DOHH2 (cell line): ENCODE data around the gene OLFM1.

Source experiments
- H3F3A ChIP-seq: fragments of 200-600 bp; sonication (generic), shearing (Covaris generic); 2 replicates; pipeline ENCODE4 v1.6.0; 2016; ENCODE audit warnings: antibody characterized with exemption, mild to moderate bottlenecking; ENCODE audit not compliant: control insufficient read depth, insufficient read depth
- H3K27ac ChIP-seq: fragments of 200-600 bp; sonication (generic); 2 replicates; pipeline ENCODE4 v1.5.1; 2014; ENCODE audit warnings: low read depth, mild to moderate bottlenecking, low read length, moderate library complexity
- H3K27me3 ChIP-seq: fragments of 200-600 bp; sonication (generic); 2 replicates; pipeline ENCODE4 v1.6.1; 2014; ENCODE audit warnings: mild to moderate bottlenecking, low read length, mixed read lengths; ENCODE audit not compliant: control insufficient read depth
- H3K36me3 ChIP-seq: fragments of 200-600 bp; sonication (generic); 2 replicates; pipeline ENCODE4 v1.6.1; 2014; ENCODE audit warnings: mild to moderate bottlenecking, low read length, moderate library complexity, mixed read lengths; ENCODE audit not compliant: control insufficient read depth
- H3K4me1 ChIP-seq: fragments of 200-600 bp; sonication (generic); 2 replicates; pipeline ENCODE4 v1.6.1; 2014; ENCODE audit warnings: mild to moderate bottlenecking, low read length, mixed read lengths; ENCODE audit not compliant: control insufficient read depth
- H3K4me2 ChIP-seq: fragments of 200-600 bp; sonication (generic); 2 replicates; pipeline ENCODE4 v1.6.0; 2014; ENCODE audit warnings: mild to moderate bottlenecking, low read length, moderate library complexity
- H3K4me3 ChIP-seq: fragments of 200-600 bp; sonication (generic); 2 replicates; pipeline ENCODE4 v1.5.1; 2014; ENCODE audit warnings: mild to moderate bottlenecking, low read length, mixed read lengths
- H3K79me2 ChIP-seq: fragments of 200-600 bp; sonication (generic); 2 replicates; pipeline ENCODE4 v1.6.1; 2014; ENCODE audit warnings: mild to moderate bottlenecking, low read length, mixed read lengths; ENCODE audit not compliant: control insufficient read depth
- H3K9me2 ChIP-seq: fragments of 200-600 bp; sonication (generic); replicated peaks from 2 replicates; pipeline ENCODE4 v1.6.1; 2014; ENCODE audit warnings: mild to moderate bottlenecking, low read length, mixed read lengths; ENCODE audit not compliant: control insufficient read depth
- H3K9me3 ChIP-seq: fragments of 200-600 bp; sonication (generic); 2 replicates; pipeline ENCODE4 v1.6.1; 2014; ENCODE audit warnings: antibody characterized with exemption, low read length, mixed read lengths; ENCODE audit not compliant: control insufficient read depth, insufficient read depth
- H4K20me1 ChIP-seq: fragments of 200-600 bp; sonication (generic); 2 replicates; pipeline ENCODE4 v1.6.0; 2014; ENCODE audit warnings: low read depth, mild to moderate bottlenecking, antibody characterized with exemption, low read length, moderate library complexity; ENCODE audit not compliant: control insufficient read depth, insufficient read depth
- EZH2phosphoT487 ChIP-seq: fragments of 200-600 bp; sonication (generic); IDR thresholded peaks from 2 replicates; pipeline ENCODE4 v1.6.1; 2017; ENCODE audit warnings: borderline replicate concordance, mild to moderate bottlenecking, antibody characterized with exemption, low read length, moderate library complexity, mixed read lengths
- TF ChIP-seq, protein P1 (sequence below): fragments of 200-600 bp; sonication (generic); IDR thresholded peaks from one replicate; pipeline ENCODE4 v1.5.1; 2014; ENCODE audit warnings: antibody characterized with exemption, mild to moderate bottlenecking, low read depth, low read length; ENCODE audit not compliant: poor library complexity, severe bottlenecking

Gene OLFM1

DNA sequence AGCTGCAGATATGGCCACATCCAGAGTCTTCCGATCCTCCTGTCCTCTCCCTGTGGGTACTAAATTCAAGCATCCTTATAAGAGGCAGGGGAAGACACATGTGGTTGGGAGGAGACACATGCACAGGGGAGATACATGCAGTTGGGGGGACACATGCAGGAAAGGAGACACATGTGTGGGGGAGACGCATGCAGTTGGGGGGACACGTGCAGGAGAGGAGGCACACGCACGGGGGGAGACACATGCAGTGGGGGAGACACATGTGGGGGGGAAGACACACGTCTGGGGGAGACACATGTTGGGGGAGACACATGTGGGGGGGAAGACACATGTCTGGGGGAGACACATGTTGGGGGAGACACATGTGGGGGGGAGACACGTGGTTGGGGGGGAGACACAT is 21.2 kb upstream of the OLFM1 start:
- Histone ChIP-seq H3K27me3 (no peaks in the 10 kb centered on the region), H3F3A (no peaks in the 10 kb centered on the region), H3K79me2 (no peaks in the 10 kb centered on the region), H3K9me3 (peaks cover 3% of the 10 kb centered on the region; the same call in 1 of the 2 replicates), H3K4me3 (no peak overlapping the region), H3K36me3 (no peaks in the 10 kb centered on the region), H3K27ac (no peak overlapping the region), H3K4me2 (no peak overlapping the region), H3K9me2 (no peaks in the 10 kb centered on the region), H4K20me1 (no peaks in the 10 kb centered on the region), H3K4me1 (no peaks in the 10 kb centered on the region)
- TF ChIP-seq, protein P1, sequence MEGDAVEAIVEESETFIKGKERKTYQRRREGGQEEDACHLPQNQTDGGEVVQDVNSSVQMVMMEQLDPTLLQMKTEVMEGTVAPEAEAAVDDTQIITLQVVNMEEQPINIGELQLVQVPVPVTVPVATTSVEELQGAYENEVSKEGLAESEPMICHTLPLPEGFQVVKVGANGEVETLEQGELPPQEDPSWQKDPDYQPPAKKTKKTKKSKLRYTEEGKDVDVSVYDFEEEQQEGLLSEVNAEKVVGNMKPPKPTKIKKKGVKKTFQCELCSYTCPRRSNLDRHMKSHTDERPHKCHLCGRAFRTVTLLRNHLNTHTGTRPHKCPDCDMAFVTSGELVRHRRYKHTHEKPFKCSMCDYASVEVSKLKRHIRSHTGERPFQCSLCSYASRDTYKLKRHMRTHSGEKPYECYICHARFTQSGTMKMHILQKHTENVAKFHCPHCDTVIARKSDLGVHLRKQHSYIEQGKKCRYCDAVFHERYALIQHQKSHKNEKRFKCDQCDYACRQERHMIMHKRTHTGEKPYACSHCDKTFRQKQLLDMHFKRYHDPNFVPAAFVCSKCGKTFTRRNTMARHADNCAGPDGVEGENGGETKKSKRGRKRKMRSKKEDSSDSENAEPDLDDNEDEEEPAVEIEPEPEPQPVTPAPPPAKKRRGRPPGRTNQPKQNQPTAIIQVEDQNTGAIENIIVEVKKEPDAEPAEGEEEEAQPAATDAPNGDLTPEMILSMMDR = no peak
- no peak for TF ChIP-seq EZH2phosphoT487

GRCh38 chr9:135067096-135067710 is 20.3 kb upstream of the OLFM1 start:
- no peaks in the 10 kb centered on the region for H4K20me1 ChIP-seq
- H3K9me3 ChIP-seq = peaks cover 3% of the 10 kb centered on the region; the same call in 1 of the 2 replicates
- no peaks in the 10 kb centered on the region for H3K36me3 ChIP-seq
- no peaks in the 10 kb centered on the region for H3K4me1 ChIP-seq
- H3K4me3 ChIP-seq = no peak overlapping the region
- no peaks in the 10 kb centered on the region for H3K9me2 ChIP-seq
- H3K27ac ChIP-seq = no peak overlapping the region
- H3F3A ChIP-seq = no peaks in the 10 kb centered on the region
- H3K79me2 ChIP-seq = no peaks in the 10 kb centered on the region
- H3K27me3 ChIP-seq = no peaks in the 10 kb centered on the region
- no peak for TF ChIP-seq EZH2phosphoT487
- TF ChIP-seq, protein P1 = no peak
- no peak overlapping the region for H3K4me2 ChIP-seq

- Histone ChIP-seq H3K36me3 (no peaks in the 10 kb centered on the region), H3K9me3 (peaks cover 3% of the 10 kb centered on the region; the same call in 1 of the 2 replicates), H3K4me2 (no peak overlapping the region), H4K20me1 (no peaks in the 10 kb centered on the region), H3K4me1 (no peaks in the 10 kb centered on the region), H3K79me2 (no peaks in the 10 kb centered on the region), H3K27ac (no peak overlapping the region), H3K9me2 (no peaks in the 10 kb centered on the region), H3K4me3 (no peak overlapping the region), H3F3A (no peaks in the 10 kb centered on the region), H3K27me3 (no peaks in the 10 kb centered on the region)
- no peak for TF ChIP-seq EZH2phosphoT487
- TF ChIP-seq, protein P1 = no peak
Measured at GRCh38 chr9:135068776-135069415, 18.6 kb upstream of the OLFM1 start.
